OCI-LY1 (cell line): Measurements from ENCODE around the gene LRRC32.

ENCODE experiments used
- EZH2 ChIP-seq: fragments of 200-600 bp; sonication (generic), shearing (Covaris generic); IDR thresholded peaks from 2 replicates; pipeline ENCODE4 v1.8.0; 2017; ENCODE audit warnings: borderline replicate concordance, mixed run types, mild to moderate bottlenecking, antibody characterized with exemption, low read length, moderate library complexity, mixed read lengths
- TF ChIP-seq, protein P1 (sequence below): fragments of 200-600 bp; sonication (generic), shearing (Covaris generic); IDR thresholded peaks from 2 replicates; pipeline ENCODE4 v1.5.1; 2017; ENCODE audit warnings: mild to moderate bottlenecking, antibody characterized with exemption, low read length, moderate library complexity, mixed read lengths

DNA sequence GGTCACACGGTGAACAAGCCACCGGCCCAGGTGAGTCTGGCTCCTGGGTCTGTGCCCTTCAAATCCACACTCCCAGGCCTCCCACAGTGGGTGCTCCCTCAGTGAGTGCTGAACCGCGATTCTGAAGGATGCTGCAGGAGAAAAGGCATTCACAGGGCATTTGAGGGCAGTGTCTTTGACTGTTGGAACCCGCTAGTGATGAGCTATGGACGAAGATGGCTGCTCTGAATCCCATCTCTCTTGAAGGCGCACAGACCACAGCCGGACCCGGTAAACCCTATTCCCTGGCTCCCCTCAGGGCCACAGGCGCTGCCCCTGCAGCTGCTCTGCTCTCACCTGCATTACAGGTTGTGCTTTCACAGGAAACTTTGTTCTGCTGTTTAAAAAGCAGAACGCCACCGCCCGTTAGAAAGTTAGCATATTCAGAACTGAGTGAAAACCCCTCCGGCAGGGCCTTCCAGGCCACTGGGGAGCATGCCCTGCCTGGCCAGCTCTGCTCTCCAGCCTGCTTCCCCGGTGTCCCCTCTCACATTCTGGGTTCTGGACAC lies 3.2 kb downstream of the LRRC32 start:
- TF ChIP-seq, protein P1, sequence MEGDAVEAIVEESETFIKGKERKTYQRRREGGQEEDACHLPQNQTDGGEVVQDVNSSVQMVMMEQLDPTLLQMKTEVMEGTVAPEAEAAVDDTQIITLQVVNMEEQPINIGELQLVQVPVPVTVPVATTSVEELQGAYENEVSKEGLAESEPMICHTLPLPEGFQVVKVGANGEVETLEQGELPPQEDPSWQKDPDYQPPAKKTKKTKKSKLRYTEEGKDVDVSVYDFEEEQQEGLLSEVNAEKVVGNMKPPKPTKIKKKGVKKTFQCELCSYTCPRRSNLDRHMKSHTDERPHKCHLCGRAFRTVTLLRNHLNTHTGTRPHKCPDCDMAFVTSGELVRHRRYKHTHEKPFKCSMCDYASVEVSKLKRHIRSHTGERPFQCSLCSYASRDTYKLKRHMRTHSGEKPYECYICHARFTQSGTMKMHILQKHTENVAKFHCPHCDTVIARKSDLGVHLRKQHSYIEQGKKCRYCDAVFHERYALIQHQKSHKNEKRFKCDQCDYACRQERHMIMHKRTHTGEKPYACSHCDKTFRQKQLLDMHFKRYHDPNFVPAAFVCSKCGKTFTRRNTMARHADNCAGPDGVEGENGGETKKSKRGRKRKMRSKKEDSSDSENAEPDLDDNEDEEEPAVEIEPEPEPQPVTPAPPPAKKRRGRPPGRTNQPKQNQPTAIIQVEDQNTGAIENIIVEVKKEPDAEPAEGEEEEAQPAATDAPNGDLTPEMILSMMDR: no peak
- no peak for TF ChIP-seq EZH2
